Panc1 (cell line): ENCODE measurements around the gene GPR173.

Source experiments
- POLR2AphosphoS5 ChIP-seq: IDR thresholded peaks from 2 replicates; pipeline ENCODE4 v1.6.1; 2012; ENCODE audit warnings: mild to moderate bottlenecking, low read depth, low read length, moderate library complexity
- REST ChIP-seq, 2 experiments: IDR thresholded peaks; 2 replicates each; pipeline ENCODE4 v1.6.1; 2011 to 2012; ENCODE audit warnings: low read depth in 2 of 2, control low read depth in 1 of 2, low read length in 1 of 2, mild to moderate bottlenecking in 1 of 2, moderate library complexity in 1 of 2; ENCODE audit not compliant: insufficient read depth in 1 of 2
- SIN3A ChIP-seq: IDR thresholded peaks from 2 replicates; pipeline ENCODE4 v1.6.1; 2012; ENCODE audit warnings: low read depth, mild to moderate bottlenecking, low read length, moderate library complexity, borderline replicate concordance; ENCODE audit not compliant: insufficient read depth
- TCF7L2 ChIP-seq: IDR thresholded peaks from 2 replicates; pipeline ENCODE4 v1.6.1; 2011; ENCODE audit warnings: mild to moderate bottlenecking, low read depth, low read length, inconsistent platforms
- TF ChIP-seq, protein P1 (sequence below): fragments of 450-650 bp; IDR thresholded peaks from 2 replicates; pipeline ENCODE4 v1.5.1; 2017; ENCODE audit warnings: mild to moderate bottlenecking

GRCh38 chrX:53089925-53090324 lies 41.3 kb downstream of the GPR173 start:
- TF ChIP-seq, protein P1, sequence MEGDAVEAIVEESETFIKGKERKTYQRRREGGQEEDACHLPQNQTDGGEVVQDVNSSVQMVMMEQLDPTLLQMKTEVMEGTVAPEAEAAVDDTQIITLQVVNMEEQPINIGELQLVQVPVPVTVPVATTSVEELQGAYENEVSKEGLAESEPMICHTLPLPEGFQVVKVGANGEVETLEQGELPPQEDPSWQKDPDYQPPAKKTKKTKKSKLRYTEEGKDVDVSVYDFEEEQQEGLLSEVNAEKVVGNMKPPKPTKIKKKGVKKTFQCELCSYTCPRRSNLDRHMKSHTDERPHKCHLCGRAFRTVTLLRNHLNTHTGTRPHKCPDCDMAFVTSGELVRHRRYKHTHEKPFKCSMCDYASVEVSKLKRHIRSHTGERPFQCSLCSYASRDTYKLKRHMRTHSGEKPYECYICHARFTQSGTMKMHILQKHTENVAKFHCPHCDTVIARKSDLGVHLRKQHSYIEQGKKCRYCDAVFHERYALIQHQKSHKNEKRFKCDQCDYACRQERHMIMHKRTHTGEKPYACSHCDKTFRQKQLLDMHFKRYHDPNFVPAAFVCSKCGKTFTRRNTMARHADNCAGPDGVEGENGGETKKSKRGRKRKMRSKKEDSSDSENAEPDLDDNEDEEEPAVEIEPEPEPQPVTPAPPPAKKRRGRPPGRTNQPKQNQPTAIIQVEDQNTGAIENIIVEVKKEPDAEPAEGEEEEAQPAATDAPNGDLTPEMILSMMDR, result no peak
- TF ChIP-seq POLR2AphosphoS5 (no peak), REST (IDR thresholded peaks at IDR 0.05; ENCODE audit: insufficient read depth in 1 of 2, low read depth in 2 of 2, low read length in 1 of 2) (no peak), SIN3A (no peak), TCF7L2 (no peak)
